ENCODE measurements around the gene RAB4A. TPM values are rescaled to one million over a fixed set of nuclear protein-coding genes. Genes with fewer than 3 reads are reported as not detected.

The RAB4A gene, protein sequence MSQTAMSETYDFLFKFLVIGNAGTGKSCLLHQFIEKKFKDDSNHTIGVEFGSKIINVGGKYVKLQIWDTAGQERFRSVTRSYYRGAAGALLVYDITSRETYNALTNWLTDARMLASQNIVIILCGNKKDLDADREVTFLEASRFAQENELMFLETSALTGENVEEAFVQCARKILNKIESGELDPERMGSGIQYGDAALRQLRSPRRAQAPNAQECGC
- total RNA-seq, result 15.5 and 16.7 TPM in 2 replicates

DNA sequence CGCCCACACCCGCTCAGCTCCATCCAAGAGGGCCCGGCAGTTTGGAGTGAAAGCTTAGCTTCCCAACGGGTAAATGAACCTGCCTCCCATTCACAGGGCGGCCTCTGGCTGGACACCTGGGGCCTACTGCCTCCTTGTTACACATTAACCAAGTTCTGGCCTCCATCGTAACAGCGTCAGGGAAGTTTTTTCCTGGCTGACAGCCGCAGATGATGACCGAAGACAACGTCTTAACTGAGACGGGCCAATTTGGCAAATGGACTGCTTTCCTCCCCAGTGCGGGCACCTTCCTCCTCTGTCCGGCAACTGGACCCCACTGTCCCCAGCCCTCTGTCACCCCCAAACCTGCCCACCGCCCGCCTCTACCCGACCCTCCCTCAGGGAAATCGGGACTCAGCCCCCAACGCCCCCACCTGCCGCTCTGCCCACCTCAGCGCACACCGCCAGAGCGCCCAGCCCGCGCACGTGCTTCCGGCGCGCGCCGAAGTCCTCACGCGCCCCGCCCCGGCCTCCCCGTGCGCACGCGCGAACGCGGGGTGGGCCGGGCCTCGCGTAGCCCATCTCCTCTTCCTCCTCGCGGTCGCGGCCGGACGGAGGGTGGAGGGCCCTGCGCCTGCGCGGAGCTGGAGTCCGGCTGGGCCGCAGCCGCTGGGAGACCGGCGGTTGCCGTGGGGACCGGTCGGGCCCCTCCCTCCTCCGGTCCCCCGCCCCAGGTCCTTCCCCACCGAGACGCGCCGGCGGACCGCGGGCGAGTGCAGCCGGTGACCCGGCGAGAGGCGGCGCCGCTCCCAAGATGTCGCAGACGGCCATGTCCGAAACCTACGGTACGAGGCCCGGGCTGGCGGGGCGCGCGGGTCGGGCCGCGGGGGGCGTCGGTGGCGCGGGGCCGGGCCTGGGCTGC lies at the start of gene RAB4A:
Gene RAB4A, plus strand, starts transcription at position 565 of the 901 bp plus-strand sequence. Its CDS starts 229 bp downstream, at position 794.

DNA sequence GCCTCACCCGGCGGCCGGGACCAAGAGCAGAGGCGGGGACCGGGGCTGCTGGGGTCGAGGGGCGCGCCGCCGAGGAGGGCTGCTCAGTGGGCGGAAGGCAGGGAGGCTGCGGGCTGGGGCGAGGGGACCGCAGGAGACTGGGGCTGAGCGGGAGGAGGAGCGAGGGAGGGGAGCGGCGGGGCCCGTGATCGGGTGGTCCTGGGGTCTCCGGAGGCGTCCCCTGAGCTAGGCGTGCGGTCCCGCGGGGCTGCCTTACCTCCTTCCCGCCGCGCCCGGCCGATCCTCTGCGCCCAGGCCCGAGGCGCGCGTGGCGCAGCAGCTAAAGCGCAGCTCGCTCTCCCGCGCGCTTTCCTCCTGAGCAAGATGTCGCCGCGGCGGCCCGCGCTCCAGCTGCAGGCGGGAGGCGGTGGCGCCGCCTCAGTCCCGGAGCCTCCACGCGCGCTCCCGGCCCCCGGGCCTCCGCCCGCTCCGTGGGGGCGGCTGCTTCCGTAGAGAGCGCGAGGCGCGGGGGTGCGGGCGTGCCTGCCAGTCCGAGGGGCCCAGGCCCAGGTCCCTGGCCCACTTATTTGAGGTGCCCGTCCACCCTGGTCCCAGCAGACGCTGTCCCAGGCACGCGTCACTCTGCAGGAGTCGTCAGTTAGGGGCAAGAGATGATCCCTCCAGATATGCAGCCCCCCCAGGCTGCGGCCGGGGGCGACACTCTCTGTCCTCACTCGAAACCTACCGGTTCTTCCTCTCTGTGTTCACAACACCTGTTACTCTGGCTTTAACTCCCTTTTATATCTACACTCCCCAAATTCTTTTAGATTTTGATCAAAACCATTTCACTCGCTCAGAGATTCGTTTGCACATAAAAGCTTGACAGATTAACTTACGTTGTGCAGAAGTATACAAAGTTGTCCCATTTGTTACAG lies 72.0 kb downstream of the RAB4A start, which contains the start of gene CCSAP:
Gene CCSAP, minus strand, starts transcription at position 392 of the 914 bp plus-strand sequence. CDS start 582 bp downstream, outside the sequence.

Other genes starting within 250 kb of the RAB4A start
- gene CCSAP, start 71.9 kb downstream of the RAB4A start, total RNA-seq, result 3.6 and 6.0 TPM in 2 replicates
- gene ACTA1, start 163.0 kb downstream of the RAB4A start, total RNA-seq, result 0.19 TPM in 1 of 2 replicates, not detected in the other
- gene NUP133, start 237.2 kb downstream of the RAB4A start, total RNA-seq, result 35.6 and 52.4 TPM in 2 replicates